GM18517 (cell line): ENCODE data around the gene UBAC2.

ENCODE experiments used
- ATAC-seq: cut with Tn5 transposase; IDR thresholded peaks from one replicate; pipeline ENCODE4 v1.9.1; 2021; ENCODE audit warnings: mild to moderate bottlenecking, moderate library complexity; ENCODE audit not compliant: unreplicated experiment

UBAC2 gene, protein sequence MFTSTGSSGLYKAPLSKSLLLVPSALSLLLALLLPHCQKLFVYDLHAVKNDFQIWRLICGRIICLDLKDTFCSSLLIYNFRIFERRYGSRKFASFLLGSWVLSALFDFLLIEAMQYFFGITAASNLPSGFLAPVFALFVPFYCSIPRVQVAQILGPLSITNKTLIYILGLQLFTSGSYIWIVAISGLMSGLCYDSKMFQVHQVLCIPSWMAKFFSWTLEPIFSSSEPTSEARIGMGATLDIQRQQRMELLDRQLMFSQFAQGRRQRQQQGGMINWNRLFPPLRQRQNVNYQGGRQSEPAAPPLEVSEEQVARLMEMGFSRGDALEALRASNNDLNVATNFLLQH

GRCh38 chr13:99200432-99201167 is at the start of gene UBAC2:
Gene UBAC2, plus strand, starts transcription at chr13:99200854. Its CDS starts 55 bp downstream, at chr13:99200909.
- ATAC-seq = peak; percentile 59

- peak; percentile 90 for ATAC-seq
These were observed 49.1 kb upstream of the UBAC2 start for GRCh38 chr13:99151516-99151915.

- ATAC-seq = no peak
These were observed 47.4 kb upstream of the UBAC2 start for GRCh38 chr13:99153219-99153618.

- no peak for ATAC-seq
These were observed 46.6 kb upstream of the UBAC2 start for GRCh38 chr13:99154064-99154463.

GRCh38 chr13:99155821-99156220 is 44.8 kb upstream of the UBAC2 start:
- ATAC-seq = no peak

DNA sequence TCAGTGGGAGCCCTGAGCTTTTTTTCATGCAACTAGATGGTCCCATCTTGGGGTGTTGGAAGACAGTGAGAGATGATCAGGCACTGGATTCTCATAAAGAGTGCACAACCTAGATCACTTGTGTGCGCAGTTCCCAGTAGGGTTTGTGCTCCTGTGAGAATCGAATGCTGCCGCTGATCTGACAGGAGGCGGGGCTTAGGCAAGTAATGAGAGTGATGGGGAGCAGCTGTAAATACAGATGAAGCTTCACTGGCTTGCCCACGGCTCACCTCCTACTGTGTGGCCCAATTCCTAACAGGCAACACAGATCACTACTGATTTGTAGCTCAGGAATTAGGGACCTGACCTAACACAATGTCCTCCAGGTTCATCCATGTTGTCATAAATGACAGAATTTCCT is 43.6 kb upstream of the UBAC2 start:
- ATAC-seq = no peak

DNA sequence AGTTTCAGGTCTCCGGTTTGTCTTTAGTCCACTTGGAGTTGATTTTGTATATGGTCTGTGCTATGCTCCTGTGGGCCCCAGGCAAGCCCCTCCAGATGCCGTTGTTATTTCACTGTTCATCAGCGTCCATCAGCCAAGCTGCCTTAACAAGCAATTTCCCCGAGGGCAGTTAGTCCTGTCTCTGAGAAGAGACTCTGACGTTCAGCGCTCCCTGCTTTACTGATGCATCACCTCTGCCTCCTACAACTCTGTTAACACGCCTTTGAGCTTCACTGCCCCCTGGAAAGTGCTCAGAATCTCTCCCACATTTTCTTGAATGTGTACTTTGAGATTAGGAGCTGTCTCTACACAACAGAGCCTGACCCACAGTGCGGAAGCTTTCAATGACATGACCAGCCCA is 41.8 kb upstream of the UBAC2 start:
- no peak for ATAC-seq

DNA sequence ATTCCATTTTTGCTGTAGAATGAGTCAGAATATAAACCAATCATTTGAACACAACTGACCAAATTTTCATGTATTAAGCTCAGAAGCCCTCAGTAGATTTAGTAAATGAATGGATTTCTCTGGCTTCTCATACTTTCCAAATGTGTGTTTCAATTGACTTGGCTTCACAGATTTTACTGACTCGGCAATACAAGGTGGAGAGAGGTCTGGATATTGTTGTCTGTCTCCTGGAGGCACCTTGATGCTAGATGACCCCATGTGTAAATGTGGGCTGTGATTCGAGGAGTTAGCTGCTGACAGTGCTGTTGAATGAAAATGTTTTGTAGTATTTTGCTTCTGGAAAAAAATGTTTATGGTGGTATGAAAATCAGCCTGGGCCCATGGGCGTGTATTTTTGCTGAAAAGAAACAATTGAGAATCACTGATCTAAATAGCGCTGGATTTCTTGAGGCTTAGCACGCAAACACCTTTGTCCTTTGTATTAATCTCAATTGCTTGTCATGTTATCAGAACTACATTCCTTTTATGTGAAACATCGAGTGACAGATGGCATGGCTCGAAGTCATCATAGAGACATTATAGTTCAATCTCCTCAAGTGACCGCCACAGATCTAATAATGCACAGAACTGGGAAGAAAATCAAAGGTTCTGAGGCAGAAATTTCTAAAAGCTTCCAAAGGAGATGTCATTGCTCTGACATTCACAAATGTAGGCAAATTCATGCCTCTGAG is 41.2 kb upstream of the UBAC2 start:
- ATAC-seq = no peak

DNA sequence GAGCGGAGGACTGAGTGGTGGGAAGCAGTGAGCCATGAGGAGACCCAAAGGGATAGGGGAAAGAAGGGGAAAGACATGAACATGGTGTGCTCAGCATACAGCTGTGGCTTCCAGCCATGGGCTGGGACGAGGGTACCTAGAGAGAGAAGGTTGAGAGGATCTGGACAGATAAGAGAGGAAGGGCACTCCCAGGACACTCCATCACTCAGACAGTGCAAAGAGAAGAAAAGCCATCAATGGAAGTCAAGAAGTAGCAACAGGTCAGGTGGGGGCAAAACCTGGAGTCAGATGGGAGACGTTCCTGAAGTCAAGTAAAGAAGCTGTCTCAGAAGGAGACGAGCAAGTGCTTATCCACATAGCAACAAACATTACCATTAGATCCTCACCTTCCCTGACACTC is 40.2 kb upstream of the UBAC2 start:
- ATAC-seq = no peak

DNA sequence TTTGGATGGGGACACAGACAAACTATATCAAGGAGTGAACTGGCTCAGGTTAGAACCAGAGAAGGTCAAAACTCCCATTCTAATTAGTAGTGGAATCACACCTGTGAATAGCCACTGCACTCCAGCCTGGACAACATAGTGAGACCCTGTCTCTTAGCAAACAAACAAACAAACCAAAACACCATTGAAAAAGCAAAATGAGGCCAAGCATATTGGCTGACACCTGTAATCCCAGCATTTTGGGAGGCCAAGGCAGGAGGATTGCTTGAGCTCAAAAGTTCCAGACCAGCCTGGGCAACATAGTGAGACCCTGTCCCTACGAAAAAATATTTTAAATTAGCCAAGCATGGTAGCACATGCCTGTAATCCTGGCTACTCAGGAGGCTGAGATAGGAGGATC is 39.1 kb upstream of the UBAC2 start:
- no peak for ATAC-seq

- ATAC-seq = no peak
These were observed 37.9 kb upstream of the UBAC2 start for GRCh38 chr13:99162567-99163361.

DNA sequence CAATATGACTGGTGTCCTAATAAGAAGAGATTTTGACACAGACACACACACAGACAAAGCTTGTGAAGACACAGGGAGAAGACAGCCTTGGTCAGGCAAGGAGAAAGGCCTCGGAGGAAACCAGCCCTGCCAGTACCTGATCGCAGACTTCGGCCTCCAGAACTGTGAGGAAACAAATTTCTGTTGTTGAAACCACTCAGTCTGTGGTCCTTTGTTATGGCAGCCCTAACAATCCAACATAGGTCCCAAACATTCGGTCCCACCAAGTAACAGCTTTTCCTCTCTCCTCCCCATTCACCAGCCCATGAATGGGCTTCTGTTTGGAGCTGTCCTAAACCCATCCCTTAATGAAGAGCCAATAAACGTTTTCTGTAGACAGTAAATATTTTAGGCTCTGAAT is 36.4 kb upstream of the UBAC2 start:
- no peak for ATAC-seq

GRCh38 chr13:99165753-99166587 is 34.7 kb upstream of the UBAC2 start:
- ATAC-seq = no peak

DNA sequence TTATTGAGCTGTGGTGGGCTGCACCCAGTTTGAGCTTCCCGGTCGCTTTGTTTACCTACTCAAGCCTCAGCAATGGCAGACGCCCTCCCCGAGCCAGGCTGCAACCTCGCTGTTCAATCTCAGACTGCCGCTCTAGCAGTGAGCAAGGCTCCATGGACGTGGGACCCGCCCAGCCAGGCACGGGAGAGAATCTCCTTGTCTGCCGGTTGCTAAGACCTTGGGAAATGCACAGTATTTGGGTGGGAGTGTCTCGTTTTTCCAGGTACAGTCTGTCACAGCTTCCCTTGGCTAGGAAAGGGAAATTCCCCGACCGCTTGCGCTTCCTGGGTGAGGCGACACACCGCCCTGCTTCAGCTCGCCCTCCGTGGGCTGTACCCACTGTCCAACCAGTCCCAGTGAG is 27.7 kb upstream of the UBAC2 start:
- ATAC-seq = no peak

- no peak for ATAC-seq
These were observed 27.0 kb upstream of the UBAC2 start for GRCh38 chr13:99173606-99174005.

- no peak for ATAC-seq
These were observed 26.0 kb upstream of the UBAC2 start for GRCh38 chr13:99174533-99175100.

DNA sequence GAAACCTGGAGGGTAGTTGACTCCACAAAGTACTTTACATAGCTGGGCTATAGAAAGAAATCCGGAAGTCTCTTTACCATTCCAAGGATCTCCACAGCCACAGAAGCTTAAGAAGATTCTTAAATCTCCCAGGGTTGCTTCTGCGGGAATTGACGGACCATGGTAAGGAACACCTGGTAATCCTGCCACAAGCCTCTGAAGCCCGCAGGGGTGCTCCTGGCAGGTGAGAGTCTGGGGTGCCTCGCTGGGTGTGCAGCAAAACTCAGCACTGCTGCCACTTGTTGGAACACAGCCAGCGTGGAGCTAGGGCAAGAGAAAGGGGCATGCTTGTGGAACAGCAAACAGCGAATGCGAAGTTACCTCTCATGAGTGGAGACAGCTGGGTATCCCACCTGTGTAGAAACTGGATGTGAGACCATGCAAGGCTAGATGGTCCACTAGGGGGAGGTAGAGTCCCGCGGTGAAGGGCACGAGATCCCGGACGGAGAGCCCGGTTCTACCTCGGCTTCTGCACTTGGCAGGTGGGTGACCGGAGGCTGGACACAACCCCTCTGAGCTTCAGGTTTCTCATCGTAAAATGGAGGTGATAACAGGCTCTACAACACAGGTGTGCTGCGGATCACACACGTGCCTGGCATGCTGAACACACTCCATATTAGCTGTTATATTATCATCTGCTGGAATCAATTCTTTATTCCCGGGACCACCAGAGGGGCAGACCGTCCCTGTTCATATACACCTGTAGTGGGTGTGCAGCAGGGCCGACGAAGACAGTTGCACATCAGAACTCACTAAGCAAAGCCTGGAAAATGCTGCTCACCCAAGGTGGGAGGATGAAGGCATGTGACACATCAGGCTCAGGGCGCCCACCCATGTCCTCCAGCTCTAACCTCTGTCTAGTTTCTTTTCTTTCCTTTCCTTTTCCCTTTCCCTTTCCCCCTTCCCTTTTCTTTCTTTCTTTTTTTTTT is 24.1 kb upstream of the UBAC2 start:
- peak; percentile 74 for ATAC-seq

GRCh38 chr13:99178636-99179035 is 22.0 kb upstream of the UBAC2 start:
- peak; percentile 53 for ATAC-seq

GRCh38 chr13:99179460-99179859 is 21.2 kb upstream of the UBAC2 start:
- ATAC-seq = no peak
